HepG2 (cell line): ENCODE results near the gene PROKR1. TPM values are rescaled to one million over a fixed set of nuclear protein-coding genes. Genes with fewer than 3 reads are reported as not detected.

ENCODE experiments used
- FIP1L1 ChIP-seq: fragments of 200-400 bp; formaldehyde crosslinking; IDR thresholded peaks from 2 replicates; pipeline ENCODE4 v1.6.1; 2018; ENCODE audit warnings: low read depth, mild to moderate bottlenecking, low read length, moderate library complexity, borderline replicate concordance; ENCODE audit not compliant: insufficient read depth
- HES4 ChIP-seq: sonication (generic); formaldehyde crosslinking; IDR thresholded peaks from 2 replicates; pipeline ENCODE4 v1.9.0; 2021; ENCODE audit warnings: mild to moderate bottlenecking, missing genetic modification reagents, borderline replicate concordance
- HNF1A ChIP-seq, 2 experiments: sonication (generic) in 1 of 2; formaldehyde crosslinking in 1 of 2; IDR thresholded peaks; 2 replicates each; pipeline versions ENCODE4 v1.4.0 to v1.6.1; 2016 to 2020; ENCODE audit warnings: borderline replicate concordance in 1 of 2, low read depth in 1 of 2, mild to moderate bottlenecking in 1 of 2, missing genetic modification reagents in 1 of 2
- HNRNPLL ChIP-seq: fragments of 200-400 bp; formaldehyde crosslinking; IDR thresholded peaks from 2 replicates; pipeline ENCODE4 v1.6.1; 2017; ENCODE audit warnings: mild to moderate bottlenecking, low read depth, low read length; ENCODE audit not compliant: poor library complexity, severe bottlenecking
- ZNF142 ChIP-seq: sonication (generic); formaldehyde crosslinking; IDR thresholded peaks from 2 replicates; pipeline ENCODE4 v1.4.0; 2020; ENCODE audit warnings: missing genetic modification reagents
- polyA plus RNA-seq, 8 experiments: library from polyadenylated mRNA; depleted of rRNA in 3 of 8; stranded (reverse) in 7 of 8; unstranded in 1 of 8; fragments of >200 nt; fragmentation: Illumina TruSeq in 4 of 8; extraction: Trizol in 4 of 8; gene quantifications; 2 replicates each; pipeline versions ENCODE4 v1.2.1 to v1.2.3, GENCODE V29; 2011 to 2016; ENCODE audit warnings: low read depth in 4 of 8, missing spikeins in 1 of 8, mixed read lengths in 1 of 8; ENCODE audit not compliant: insufficient read depth in 1 of 8
- total RNA-seq, 5 experiments: library from RNA; depleted of rRNA; stranded (reverse); fragments of >200 nt; fragmentation: Illumina TruSeq; extraction: Trizol; gene quantifications; 2 replicates each; pipeline ENCODE4 v1.2.3, GENCODE V29; 2016; ENCODE audit warnings: low read depth in 1 of 5
- TF ChIP-seq, protein P1 (sequence below): sonication (generic); formaldehyde crosslinking; IDR thresholded peaks from 2 replicates; pipeline ENCODE4 v1.8.1; 2023; ENCODE audit warnings: mild to moderate bottlenecking, inconsistent platforms, moderate library complexity, missing genetic modification reagents, borderline replicate concordance
- TF ChIP-seq, protein P2 (sequence below): sonication (generic); formaldehyde crosslinking; conservative IDR thresholded peaks from 2 replicates; pipeline ENCODE4 v1.8.0; 2022; ENCODE audit warnings: mild to moderate bottlenecking, moderate library complexity, missing genetic modification reagents
- TF ChIP-seq, protein P3 (sequence below): sonication (generic); formaldehyde crosslinking; IDR thresholded peaks from 2 replicates; pipeline ENCODE4 v1.4.0; 2020; ENCODE audit warnings: missing genetic modification reagents

Gene PROKR1
- total and polyA plus RNA-seq, 2 of the 13 experiments (the other 11 are each of a cell fraction or from before 2014, with no cell fraction given) = not detected

GRCh38 chr2:68643011-68643873 lies at the start of gene PROKR1 (continued):
- no peak for TF ChIP-seq ZNF142 (CRISPR knock-in tag)
- TF ChIP-seq, protein P1, sequence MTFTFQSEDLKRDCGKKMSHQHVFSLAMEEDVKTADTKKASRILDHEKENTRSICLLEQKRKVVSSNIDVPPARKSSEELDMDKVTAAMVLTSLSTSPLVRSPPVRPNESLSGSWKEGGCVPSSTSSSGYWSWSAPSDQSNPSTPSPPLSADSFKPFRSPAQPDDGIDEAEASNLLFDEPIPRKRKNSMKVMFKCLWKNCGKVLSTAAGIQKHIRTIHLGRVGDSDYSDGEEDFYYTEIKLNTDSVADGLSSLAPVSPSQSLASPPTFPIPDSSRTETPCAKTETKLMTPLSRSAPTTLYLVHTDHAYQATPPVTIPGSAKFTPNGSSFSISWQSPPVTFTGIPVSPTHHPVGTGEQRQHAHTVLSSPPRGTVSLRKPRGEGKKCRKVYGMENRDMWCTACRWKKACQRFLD (CRISPR knock-in tag) = 0 out of 2 replicates have a peak, but pooled peaks have one; percentile 50
- TF ChIP-seq HES4 (CRISPR knock-in tag) = peak; percentile 33; the same call in 1 of the 2 replicates
- TF ChIP-seq, protein P2, sequence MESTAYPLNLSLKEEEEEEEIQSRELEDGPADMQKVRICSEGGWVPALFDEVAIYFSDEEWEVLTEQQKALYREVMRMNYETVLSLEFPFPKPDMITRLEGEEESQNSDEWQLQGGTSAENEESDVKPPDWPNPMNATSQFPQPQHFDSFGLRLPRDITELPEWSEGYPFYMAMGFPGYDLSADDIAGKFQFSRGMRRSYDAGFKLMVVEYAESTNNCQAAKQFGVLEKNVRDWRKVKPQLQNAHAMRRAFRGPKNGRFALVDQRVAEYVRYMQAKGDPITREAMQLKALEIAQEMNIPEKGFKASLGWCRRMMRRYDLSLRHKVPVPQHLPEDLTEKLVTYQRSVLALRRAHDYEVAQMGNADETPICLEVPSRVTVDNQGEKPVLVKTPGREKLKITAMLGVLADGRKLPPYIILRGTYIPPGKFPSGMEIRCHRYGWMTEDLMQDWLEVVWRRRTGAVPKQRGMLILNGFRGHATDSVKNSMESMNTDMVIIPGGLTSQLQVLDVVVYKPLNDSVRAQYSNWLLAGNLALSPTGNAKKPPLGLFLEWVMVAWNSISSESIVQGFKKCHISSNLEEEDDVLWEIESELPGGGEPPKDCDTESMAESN = peak; percentile 65
- peak; percentile 40 for TF ChIP-seq HNRNPLL
- TF ChIP-seq, protein P3, sequence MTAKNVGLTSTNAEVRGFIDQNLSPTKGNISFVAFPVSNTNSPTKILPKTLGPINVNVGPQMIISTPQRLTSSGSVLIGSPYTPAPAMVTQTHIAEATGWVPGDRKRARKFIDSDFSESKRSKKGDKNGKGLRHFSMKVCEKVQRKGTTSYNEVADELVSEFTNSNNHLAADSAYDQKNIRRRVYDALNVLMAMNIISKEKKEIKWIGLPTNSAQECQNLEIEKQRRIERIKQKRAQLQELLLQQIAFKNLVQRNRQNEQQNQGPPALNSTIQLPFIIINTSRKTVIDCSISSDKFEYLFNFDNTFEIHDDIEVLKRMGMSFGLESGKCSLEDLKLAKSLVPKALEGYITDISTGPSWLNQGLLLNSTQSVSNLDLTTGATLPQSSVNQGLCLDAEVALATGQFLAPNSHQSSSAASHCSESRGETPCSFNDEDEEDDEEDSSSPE (CRISPR knock-in tag) = peak; percentile 60
- TF ChIP-seq HNF1A (IDR thresholded peaks at IDR 0.05; ENCODE audit: low read depth) = no peak
- no peak for TF ChIP-seq HNF1A (CRISPR knock-in tag; IDR thresholded peaks at IDR 0.05; ENCODE audit: borderline replicate concordance)
- no peak for TF ChIP-seq FIP1L1
